Keratinocyte (primary cell): Measurements from ENCODE around the gene OR13C2.

ENCODE experiments used
- EZH2 ChIP-seq: IDR thresholded peaks from one replicate; pipeline ENCODE4 v1.6.1; 2012; ENCODE audit warnings: inconsistent platforms, mild to moderate bottlenecking, low read length, moderate library complexity
- TF ChIP-seq, protein P1 (sequence below), 3 experiments: IDR thresholded peaks in 1 of 3; conservative IDR thresholded peaks in 1 of 3; optimal IDR thresholded peaks in 1 of 3; 2 replicates in 2 of 3; 3 replicates in 1 of 3; pipeline versions ENCODE3 to v1.5.1; 2011; ENCODE audit warnings: low read length in 3 of 3, mild to moderate bottlenecking in 3 of 3, moderate library complexity in 2 of 3, control low read depth in 1 of 3, inconsistent platforms in 1 of 3; ENCODE audit not compliant: insufficient read depth in 2 of 3; ENCODE audit errors: extremely low read depth in 1 of 3

DNA sequence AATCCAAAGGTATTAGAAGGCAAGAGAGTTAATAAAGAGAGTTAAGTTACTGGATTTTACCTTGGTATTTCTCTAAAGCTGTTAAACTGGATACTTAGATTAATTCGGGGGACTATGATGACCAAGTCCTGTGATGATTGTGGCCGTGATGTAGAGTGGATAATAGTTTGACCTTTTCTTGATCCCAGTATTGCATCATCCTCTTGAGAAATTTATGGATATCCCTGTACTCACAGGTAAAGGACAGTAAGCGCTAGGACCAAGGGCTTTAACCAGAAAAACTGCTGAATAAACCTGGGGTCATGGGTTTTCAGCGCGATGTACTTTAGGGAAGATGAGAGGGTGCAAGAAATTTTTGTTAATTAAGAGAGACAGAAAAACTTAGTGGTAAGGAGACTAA lies 28.2 kb downstream of the OR13C2 start:
- TF ChIP-seq, protein P1, sequence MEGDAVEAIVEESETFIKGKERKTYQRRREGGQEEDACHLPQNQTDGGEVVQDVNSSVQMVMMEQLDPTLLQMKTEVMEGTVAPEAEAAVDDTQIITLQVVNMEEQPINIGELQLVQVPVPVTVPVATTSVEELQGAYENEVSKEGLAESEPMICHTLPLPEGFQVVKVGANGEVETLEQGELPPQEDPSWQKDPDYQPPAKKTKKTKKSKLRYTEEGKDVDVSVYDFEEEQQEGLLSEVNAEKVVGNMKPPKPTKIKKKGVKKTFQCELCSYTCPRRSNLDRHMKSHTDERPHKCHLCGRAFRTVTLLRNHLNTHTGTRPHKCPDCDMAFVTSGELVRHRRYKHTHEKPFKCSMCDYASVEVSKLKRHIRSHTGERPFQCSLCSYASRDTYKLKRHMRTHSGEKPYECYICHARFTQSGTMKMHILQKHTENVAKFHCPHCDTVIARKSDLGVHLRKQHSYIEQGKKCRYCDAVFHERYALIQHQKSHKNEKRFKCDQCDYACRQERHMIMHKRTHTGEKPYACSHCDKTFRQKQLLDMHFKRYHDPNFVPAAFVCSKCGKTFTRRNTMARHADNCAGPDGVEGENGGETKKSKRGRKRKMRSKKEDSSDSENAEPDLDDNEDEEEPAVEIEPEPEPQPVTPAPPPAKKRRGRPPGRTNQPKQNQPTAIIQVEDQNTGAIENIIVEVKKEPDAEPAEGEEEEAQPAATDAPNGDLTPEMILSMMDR (optimal IDR thresholded peaks at IDR 0.05 in 1 of 3, IDR thresholded peaks at IDR 0.05 in 1 of 3, conservative IDR thresholded peaks at IDR 0.05 in 1 of 3; ENCODE audit: extremely low read depth in 1 of 3, insufficient read depth in 2 of 3, low read length in 3 of 3): no peak
- TF ChIP-seq EZH2: no peak
